ENCODE data around the gene SLC1A2. TPM values are rescaled to one million over a fixed set of nuclear protein-coding genes. Genes with fewer than 3 reads are reported as not detected.

SLC1A2 gene
- total RNA-seq, 1 experiment from 2014 or later: 0.50 TPM

DNA sequence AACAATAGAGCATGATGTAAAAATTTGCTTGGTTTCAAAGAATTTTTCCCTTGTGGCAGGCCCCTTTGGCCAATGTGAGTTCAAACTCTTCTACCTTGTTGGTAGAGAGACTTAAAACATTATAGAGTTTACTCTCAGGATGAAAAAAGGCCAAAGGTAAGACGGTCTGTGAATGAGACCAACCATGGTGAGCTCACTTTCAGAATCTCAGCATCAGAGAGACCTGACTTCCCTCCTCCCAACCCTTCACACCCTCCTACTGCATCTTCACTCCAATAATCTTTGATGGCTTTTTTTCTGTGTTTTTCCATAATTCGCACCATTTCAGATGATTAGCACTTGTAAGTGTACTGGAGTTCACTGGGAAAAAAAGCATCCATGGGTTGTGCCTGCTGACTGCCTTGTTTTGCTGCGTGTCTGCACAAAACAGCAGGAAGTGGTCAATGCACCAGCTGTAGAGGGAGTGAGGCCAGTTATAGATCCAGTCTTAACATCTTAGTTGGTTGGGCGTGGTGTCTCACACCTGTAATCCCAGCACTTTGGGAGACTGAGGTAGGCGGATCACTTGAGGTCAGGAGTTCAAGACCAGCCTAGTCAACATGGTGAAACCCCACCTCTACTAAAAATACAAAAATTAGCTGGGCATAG is 64.1 kb downstream of the SLC1A2 start:
- H2BK12ac ChIP-seq (ENCODE audit: insufficient read length, low read depth, low read length): no peak overlapping the region
- Mint-ChIP-seq H3K27ac (no peak overlapping the region), H3K4me1 (no peaks in the 10 kb centered on the region), H3K4me3 (no peak overlapping the region), H3K9me3 (no peaks in the 10 kb centered on the region), H3K36me3 (ENCODE audit: insufficient read depth in 1 of 3, low read depth in 3 of 3) (no peaks in the 10 kb centered on the region), H3K27me3 (ENCODE audit: low read depth) (peaks cover 35% of the 10 kb centered on the region)
- no peak for DNase-seq
- no peak overlapping the region for H4K8ac ChIP-seq (replicated peaks; ENCODE audit: insufficient read length, low read depth, low read length)
- no peak overlapping the region for H2BK20ac ChIP-seq (ENCODE audit: low read depth, low read length, poor library complexity, severe bottlenecking)
- no peaks in the 10 kb centered on the region for H3K79me1 ChIP-seq (ENCODE audit: insufficient read depth, low read depth, low read length, poor library complexity, severe bottlenecking)
- H4K5ac ChIP-seq (ENCODE audit: insufficient read length, low read depth, low read length): no peak overlapping the region
- H2BK5ac ChIP-seq (ENCODE audit: insufficient read length, low read length): no peak overlapping the region
- no peak overlapping the region for H2BK120ac ChIP-seq (ENCODE audit: low read depth, low read length, poor library complexity, severe bottlenecking)
- no peak overlapping the region for H2BK15ac ChIP-seq (ENCODE audit: low read depth, low read length)
- no peak overlapping the region for H3K27ac ChIP-seq (ENCODE audit: insufficient read length, low read depth, low read length)
- no peaks in the 10 kb centered on the region for H3K23me2 ChIP-seq (ENCODE audit: insufficient read length, low read depth, low read length, poor library complexity, severe bottlenecking)
- WGBS (ENCODE audit: extremely low coverage, insufficient read length, low lambda C conversion rate): no CpG with 5 or more reads among the region's 5 CpGs
- H3K9me3 ChIP-seq (ENCODE audit: control insufficient read depth, low read depth, low read length): no peaks in the 10 kb centered on the region
- H3K18ac ChIP-seq (ENCODE audit: insufficient read length, low read depth, low read length): no peak overlapping the region
- H3T11ph ChIP-seq (ENCODE audit: low read length): no peak overlapping the region
- H4K20me1 ChIP-seq (ENCODE audit: control insufficient read depth, insufficient read depth, insufficient read length): no peaks in the 10 kb centered on the region
- no peaks in the 10 kb centered on the region; the same call in 1 of the 2 replicates for H3K27me3 ChIP-seq (ENCODE audit: insufficient read depth, low read length)
- no peak overlapping the region for H3K4ac ChIP-seq (ENCODE audit: low read depth, low read length)
- no peak overlapping the region for H3K14ac ChIP-seq (ENCODE audit: insufficient read depth, low read length)
- no peak overlapping the region for H3K9ac ChIP-seq (ENCODE audit: extremely low read depth, insufficient read length, low read length)
- H2AFZ ChIP-seq (ENCODE audit: low read length): no peak overlapping the region
- H3K56ac ChIP-seq (ENCODE audit: insufficient read length, low read depth, low read length): no peak overlapping the region
- no peak overlapping the region for H4K91ac ChIP-seq (ENCODE audit: insufficient read length, low read depth, low read length)
- TF ChIP-seq CTCF (conservative IDR thresholded peaks at IDR 0.05): no peak
- H3K4me1 ChIP-seq (ENCODE audit: insufficient read depth, low read length): no peaks in the 10 kb centered on the region
- H3K79me2 ChIP-seq (ENCODE audit: insufficient read depth, low read length): no peaks in the 10 kb centered on the region
- no peak overlapping the region for H2AK5ac ChIP-seq (ENCODE audit: insufficient read length, low read length)
- H3K4me2 ChIP-seq (ENCODE audit: insufficient read depth, insufficient read length, low read length): no peak overlapping the region
- no peak overlapping the region for H3K23ac ChIP-seq (ENCODE audit: insufficient read length, low read depth, low read length)

All from H9 (cell line).